ENCODE results near the gene STK32B. TPM values are rescaled to one million over a fixed set of nuclear protein-coding genes. Genes with fewer than 3 reads are reported as not detected.
A peak's percentile ranks its signal among the peaks of the same experiment; 100 is the strongest.

The STK32B gene
- total and polyA plus RNA-seq, 12 donors, result 0.12 to 0.68 (median 0.34) TPM

DNA sequence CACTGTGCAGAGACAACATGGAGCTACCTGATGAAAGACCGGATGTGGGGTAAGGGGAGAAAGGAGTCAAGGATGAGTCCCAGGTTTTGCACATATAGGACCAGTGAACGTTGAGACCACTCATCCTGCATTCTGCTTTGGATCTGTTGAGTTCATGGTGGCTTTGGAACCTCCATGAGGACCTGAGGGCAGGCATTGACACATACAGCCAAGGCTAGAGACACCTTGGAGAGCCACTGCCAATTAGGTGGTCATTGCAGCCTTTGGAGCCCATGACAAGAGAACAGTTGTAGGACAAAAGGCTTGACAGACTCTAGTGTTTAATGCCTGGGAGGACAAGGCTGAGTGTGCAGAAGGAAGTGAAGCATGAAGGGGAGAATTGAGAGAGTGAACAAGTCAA is 87.9 kb downstream of the STK32B start:
- TF ChIP-seq, protein P1, sequence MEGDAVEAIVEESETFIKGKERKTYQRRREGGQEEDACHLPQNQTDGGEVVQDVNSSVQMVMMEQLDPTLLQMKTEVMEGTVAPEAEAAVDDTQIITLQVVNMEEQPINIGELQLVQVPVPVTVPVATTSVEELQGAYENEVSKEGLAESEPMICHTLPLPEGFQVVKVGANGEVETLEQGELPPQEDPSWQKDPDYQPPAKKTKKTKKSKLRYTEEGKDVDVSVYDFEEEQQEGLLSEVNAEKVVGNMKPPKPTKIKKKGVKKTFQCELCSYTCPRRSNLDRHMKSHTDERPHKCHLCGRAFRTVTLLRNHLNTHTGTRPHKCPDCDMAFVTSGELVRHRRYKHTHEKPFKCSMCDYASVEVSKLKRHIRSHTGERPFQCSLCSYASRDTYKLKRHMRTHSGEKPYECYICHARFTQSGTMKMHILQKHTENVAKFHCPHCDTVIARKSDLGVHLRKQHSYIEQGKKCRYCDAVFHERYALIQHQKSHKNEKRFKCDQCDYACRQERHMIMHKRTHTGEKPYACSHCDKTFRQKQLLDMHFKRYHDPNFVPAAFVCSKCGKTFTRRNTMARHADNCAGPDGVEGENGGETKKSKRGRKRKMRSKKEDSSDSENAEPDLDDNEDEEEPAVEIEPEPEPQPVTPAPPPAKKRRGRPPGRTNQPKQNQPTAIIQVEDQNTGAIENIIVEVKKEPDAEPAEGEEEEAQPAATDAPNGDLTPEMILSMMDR (IDR thresholded peaks at IDR 0.05), result no peak
- H3K27me3 ChIP-seq, result peaks cover 0 to 6% (median 3%) of the 10 kb centered on the region in 7 donors
- no peak overlapping the region for H3K4me3 ChIP-seq
- H3K9me3 ChIP-seq, result no peaks in the 10 kb centered on the region
- WGBS, 2 donors, result 69 to 76% methylated on average over 2 of the region's 2 CpGs
- no peak overlapping the region for H3K27ac ChIP-seq
- H3K4me1 ChIP-seq, result no peaks in the 10 kb centered on the region
- ATAC-seq (no peak), DNase-seq (no peak)
- no peaks in the 10 kb centered on the region for H3K36me3 ChIP-seq
- intact Hi-C loops (cut with DNase I), result no loop called here

DNA sequence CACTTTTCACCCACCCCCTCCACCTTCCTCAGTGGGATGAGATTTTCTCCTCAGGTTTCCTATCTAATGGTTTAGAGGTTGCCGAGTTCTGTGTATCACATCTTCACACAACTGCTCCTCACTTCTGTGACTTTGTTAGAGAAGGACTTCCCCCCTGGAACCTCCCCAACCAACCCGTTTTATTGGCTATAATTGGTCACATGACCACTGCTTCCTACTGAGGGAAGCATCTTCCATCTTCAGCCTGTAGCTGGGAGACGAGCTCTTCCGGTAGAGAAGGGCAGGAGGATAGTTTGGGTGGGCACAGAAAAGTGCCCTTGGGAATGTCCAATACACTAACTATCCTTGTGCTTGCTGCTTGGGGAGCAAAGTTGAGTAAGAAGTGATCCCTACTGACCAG is 90.5 kb downstream of the STK32B start:
- 73 to 82% methylated on average over 4 of the region's 4 CpGs for WGBS, 2 donors
- H3K9me3 ChIP-seq, result peaks cover 0 to 9% (median 0%) of the 10 kb centered on the region in 11 donors
- no peak for DNase-seq
- no peak overlapping the region for H3K27ac ChIP-seq
- ATAC-seq, result no peak
- intact Hi-C loops (cut with DNase I), result loop anchor here in 8 of 10 donors (5.0 to 10.0 kb wide), 5 partner anchors 90 to 150 kb away; partner anchors contain the start of gene STK32B (in 2 of the 8)
- H3K36me3 ChIP-seq, result no peaks in the 10 kb centered on the region
- no peaks in the 10 kb centered on the region for H3K4me1 ChIP-seq
- no peak overlapping the region for H3K4me3 ChIP-seq
- TF ChIP-seq, protein P1 (IDR thresholded peaks at IDR 0.05), result no peak
- H3K27me3 ChIP-seq, result peaks cover 0 to 4% (median 0%) of the 10 kb centered on the region in 7 donors

DNA sequence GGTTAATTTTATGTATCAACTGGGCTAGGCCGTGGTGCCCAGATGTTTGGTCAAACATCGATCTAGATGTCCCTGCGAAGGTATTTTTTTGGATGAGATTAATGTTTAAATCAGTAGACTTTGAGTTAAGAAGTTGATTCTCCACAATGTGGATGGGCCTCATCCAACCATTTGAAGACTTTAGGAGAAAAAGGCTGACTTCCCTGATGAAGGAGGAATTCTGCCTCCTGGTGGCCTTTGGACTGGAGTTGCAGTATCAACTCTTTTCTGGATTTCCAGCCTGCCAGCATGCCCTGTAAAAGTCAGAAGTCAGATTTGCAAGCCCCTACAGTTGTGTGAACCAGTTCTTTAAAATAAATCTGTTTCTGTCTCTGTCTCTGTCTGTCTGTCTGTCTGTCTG is 91.4 kb downstream of the STK32B start:
- DNase-seq, result peak in 1 of 2 donors; percentile 28
- H3K27ac ChIP-seq, result no peak overlapping the region
- peaks cover 0 to 14% (median 0%) of the 10 kb centered on the region in 11 donors for H3K9me3 ChIP-seq
- H3K36me3 ChIP-seq, result no peaks in the 10 kb centered on the region
- TF ChIP-seq, protein P1 (IDR thresholded peaks at IDR 0.05), result peak in 8 of 9 donors; percentile 9 to 57 (median 48)
- H3K4me1 ChIP-seq, result no peaks in the 10 kb centered on the region
- H3K27me3 ChIP-seq, result peaks cover 0 to under 1% (median 0%) of the 10 kb centered on the region in 7 donors
- 71 to 81% methylated on average over 3 of the region's 3 CpGs for WGBS, 2 donors
- intact Hi-C loops (cut with DNase I), result loop anchor here in 8 of 10 donors (5.0 to 10.0 kb wide), 5 partner anchors 90 to 150 kb away; partner anchors contain the start of gene STK32B (in 2 of the 8)
- H3K4me3 ChIP-seq, result no peak overlapping the region
- ATAC-seq, result no peak

DNA sequence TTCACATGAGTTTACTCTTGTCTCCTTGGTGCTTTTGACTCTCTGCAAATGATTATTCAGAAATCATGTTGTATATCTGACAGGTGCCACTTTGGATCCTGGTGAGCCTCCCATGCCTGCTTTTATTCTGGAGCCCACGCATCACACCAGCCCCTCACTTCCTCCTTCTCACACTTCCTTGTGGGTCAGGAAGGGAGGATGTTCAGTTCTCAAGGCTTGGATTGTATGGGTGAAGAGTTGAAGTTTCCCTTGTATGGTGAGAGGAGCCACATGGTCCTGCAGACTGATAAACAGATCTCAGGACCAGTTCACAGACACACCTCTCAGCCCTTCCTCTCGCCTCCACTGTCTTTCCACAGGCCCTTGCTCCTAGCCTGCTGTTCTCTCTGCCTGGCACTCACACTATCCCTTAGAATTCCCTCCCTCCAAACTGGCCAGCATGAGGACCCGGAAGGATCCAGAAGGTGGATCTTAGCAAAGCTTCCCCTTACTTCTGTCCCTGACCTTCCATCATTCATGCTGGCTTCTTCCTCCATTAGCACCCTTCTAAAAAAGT is 92.1 kb downstream of the STK32B start:
- H3K27me3 ChIP-seq, result no peaks in the 10 kb centered on the region
- H3K27ac ChIP-seq, result no peak overlapping the region
- H3K4me3 ChIP-seq, result no peak overlapping the region
- no peak for ATAC-seq
- no peak for DNase-seq
- intact Hi-C loops (cut with DNase I), result loop anchor here in 8 of 10 donors (5.0 to 10.0 kb wide), 5 partner anchors 91 to 151 kb away; partner anchors contain the start of gene STK32B (in 2 of the 8)
- no peaks in the 10 kb centered on the region for H3K36me3 ChIP-seq
- H3K9me3 ChIP-seq, result peaks cover 0 to 14% (median 0%) of the 10 kb centered on the region in 11 donors
- no peaks in the 10 kb centered on the region for H3K4me1 ChIP-seq
- TF ChIP-seq, protein P1 (IDR thresholded peaks at IDR 0.05), result no peak
- 71 to 85% methylated on average over 3 of the region's 3 CpGs for WGBS, 2 donors

All from heart right ventricle (tissue), 16 donors.